HG02870 (cell line): ENCODE results near the gene IRX6.

ENCODE experiments used
- ATAC-seq: cut with Tn5 transposase; IDR thresholded peaks from one replicate; pipeline ENCODE4 v1.9.1; 2021; ENCODE audit warnings: mild to moderate bottlenecking, moderate library complexity; ENCODE audit not compliant: unreplicated experiment

The IRX6 gene

GRCh38 chr16:55364811-55365210 is 40.8 kb downstream of the IRX6 start:
- ATAC-seq: no peak

GRCh38 chr16:55367301-55367811 is 43.4 kb downstream of the IRX6 start:
- no peak for ATAC-seq

GRCh38 chr16:55367866-55368603 is 44.0 kb downstream of the IRX6 start:
- no peak for ATAC-seq

GRCh38 chr16:55369151-55369550 is 45.1 kb downstream of the IRX6 start:
- no peak for ATAC-seq

- ATAC-seq: no peak
Observed at GRCh38 chr16:55370762-55371482, 46.9 kb downstream of the IRX6 start.

GRCh38 chr16:55372792-55373488 is 48.9 kb downstream of the IRX6 start:
- ATAC-seq: no peak

GRCh38 chr16:55373489-55373832 is 49.5 kb downstream of the IRX6 start:
- no peak for ATAC-seq

GRCh38 chr16:55376045-55376444 is 52.0 kb downstream of the IRX6 start:
- ATAC-seq: no peak

- no peak for ATAC-seq
Observed at GRCh38 chr16:55376567-55377167, 52.7 kb downstream of the IRX6 start.

GRCh38 chr16:55377840-55378239 is 53.8 kb downstream of the IRX6 start:
- ATAC-seq: no peak

- no peak for ATAC-seq
Observed at GRCh38 chr16:55378616-55379015, 54.6 kb downstream of the IRX6 start.

GRCh38 chr16:55379371-55379770 is 55.4 kb downstream of the IRX6 start:
- ATAC-seq: no peak

GRCh38 chr16:55379876-55380390 is 55.9 kb downstream of the IRX6 start:
- ATAC-seq: no peak
